Superior temporal gyrus (tissue), 1 donor: ENCODE results near the gene RALGDS.

Experiments
- DNase-seq: peaks from one replicate; pipeline ENCODE4 v3.0.0-alpha.2; 2016; ENCODE audit errors: extremely low spot score

Gene RALGDS

DNA sequence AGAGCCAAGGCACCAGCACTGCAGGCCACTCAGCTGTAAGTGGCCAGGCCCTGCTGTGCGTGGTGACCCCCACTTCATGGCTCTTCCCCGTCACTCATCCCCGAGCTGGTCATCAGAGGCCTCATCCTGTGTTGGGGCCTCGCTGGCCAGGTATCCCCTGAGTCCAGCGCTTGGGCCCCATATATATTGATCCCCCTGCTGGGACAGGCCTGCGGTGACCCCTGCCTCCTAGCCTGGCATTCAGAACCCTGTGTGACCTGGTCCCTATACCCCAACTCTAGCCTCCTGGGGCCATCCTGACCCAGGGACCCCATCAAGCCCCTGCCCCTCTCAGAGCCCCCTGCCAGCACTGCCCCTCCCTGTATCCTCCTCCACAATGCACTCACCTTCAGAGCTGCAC is 30.0 kb upstream of the RALGDS start:
- no peak for DNase-seq

GRCh38 chr9:133149130-133150015 is 28.3 kb upstream of the RALGDS start:
- DNase-seq = peak; percentile 88

GRCh38 chr9:133148199-133149129 is 27.4 kb upstream of the RALGDS start:
- peak; percentile 28 for DNase-seq

GRCh38 chr9:133147412-133148198 is 26.6 kb upstream of the RALGDS start:
- peak; percentile 89 for DNase-seq

DNA sequence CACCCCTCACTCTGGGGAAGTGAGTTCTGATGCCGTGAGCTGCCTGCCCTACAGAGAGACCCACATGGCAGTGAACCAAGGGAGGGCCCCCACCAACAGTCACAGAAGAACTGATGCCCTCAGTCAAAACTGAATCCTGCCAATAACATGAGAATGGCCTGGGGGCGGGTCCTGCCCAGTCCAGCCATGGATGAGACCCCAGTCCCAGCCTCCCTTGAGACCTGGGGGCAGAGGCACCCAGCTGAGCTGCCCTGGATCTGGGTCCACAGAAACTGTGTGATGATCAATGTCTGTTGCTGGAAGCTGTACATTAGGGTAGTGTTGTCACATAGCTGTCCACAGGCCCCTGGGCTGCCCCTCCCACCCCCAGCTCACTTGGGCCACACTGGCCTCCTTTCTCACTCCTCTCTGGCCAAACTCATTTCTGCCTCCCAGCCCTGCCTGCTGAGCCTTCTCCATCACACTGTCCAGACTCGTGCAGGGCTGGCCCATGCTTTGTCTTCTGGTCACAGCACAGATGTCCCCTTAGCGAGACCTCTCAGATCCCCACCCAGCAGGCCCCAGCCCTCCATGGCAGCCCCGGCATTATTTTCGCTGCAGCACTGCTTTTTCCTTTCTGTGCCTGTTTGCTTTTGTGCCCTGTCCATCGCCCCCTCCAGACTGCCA is 25.8 kb upstream of the RALGDS start:
- no peak for DNase-seq

- DNase-seq = peak; percentile 73
These were observed 24.1 kb upstream of the RALGDS start for GRCh38 chr9:133144904-133145851.

DNA sequence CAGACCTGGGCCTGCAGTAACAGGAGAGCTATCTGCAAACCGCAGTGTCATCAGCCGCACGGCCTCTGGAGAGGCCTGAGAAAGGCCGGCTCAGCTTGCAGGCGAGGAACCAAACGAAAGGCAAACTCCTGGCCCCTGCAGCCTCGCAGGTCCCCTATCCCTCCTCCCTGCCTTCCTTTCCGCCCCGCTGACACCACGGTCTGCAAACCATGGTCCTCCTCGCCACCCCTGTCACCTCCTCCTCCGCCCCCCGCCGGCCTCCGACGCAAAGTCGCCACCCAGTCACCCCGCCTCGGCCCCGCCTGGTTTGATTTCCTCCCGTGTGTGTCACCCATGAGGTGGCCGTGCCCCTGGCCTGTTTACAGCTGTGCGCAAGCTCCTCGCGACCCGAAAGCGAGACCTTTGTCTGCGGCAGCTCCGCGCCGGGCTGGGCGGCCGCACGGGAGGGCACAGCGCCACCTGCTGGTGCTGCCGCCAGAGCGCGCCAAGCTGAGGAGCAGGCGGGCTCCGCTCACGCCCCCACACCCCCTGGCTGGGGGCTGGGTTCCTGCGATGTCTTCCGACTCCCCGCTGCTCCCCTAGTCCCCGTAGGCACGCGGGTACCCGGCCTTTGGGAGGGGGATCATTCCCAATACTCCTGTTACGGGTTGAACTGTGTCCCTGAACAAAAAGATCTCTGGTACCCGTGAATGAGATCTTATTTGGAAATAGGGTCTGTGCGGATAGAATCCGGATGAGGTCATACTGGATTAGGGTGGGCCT is 23.3 kb upstream of the RALGDS start:
- DNase-seq = peak; percentile 76

- DNase-seq = no peak
These were observed 22.6 kb upstream of the RALGDS start for GRCh38 chr9:133143639-133144141.

DNA sequence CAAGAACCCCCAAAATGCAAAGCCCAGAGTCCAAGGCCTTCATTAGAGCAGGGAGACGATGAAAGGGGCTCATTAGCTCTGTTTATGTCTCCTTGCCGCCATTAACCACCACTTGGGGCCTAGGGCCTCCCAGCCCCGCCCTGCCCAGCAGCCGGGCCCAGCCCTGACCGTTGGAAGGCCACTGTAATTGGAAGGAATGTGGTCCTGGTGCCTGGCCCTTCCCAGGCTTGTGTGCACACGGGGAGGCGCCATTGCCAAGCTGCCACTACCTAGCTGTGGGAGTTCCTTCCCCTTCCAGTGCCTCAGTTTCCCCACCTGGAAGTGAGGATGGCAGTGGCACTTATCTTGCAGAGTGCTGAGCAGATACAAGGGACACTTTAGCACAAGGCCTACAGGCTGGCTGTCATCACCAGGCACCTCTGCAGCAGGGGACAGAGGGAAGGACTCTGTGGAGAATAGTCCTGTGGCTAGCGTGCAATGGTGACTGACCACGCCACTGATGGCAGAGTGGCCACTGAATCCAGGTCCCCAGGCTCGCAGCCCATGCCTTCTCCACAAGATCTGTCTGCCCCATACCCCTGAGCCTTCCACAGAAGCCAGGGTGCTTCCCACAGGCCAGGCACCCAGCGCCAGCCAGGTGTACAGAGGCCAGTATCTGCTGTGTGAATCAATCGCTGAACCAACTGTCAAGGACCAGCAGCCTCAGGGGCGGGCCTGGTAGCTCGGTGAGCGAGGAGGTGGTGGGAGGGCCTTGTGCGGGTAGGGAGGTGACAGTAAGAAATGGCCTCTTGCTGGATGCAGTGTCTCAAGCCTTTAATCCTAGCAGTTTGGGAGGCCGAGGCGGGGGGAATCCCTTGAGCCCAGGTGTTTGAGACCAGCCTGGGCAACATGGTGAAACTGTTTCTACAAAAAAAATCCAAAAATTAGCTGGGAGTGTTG is 21.9 kb upstream of the RALGDS start:
- no peak for DNase-seq

- DNase-seq = no peak
These were observed 21.0 kb upstream of the RALGDS start for GRCh38 chr9:133141833-133142595.

DNA sequence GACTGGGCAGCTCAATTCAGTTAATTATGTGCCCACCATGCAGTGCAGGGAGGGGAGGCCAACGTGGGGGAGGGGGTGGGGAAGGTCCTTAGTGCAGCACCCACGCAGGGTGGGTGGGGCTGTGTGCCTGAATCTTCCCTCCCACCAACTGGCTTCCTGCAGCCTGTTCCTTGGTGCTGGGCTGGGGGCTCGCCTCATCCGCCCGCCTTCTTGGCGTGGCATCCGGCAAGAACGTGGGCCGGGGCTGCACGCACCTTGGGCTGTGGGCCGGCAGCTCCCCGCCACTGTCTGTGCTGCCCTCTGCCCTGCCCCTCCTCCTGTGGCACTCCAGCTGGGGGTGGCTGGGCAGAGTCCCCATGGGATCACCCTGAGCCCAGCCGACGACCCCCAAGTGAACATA is 19.6 kb upstream of the RALGDS start:
- no peak for DNase-seq

GRCh38 chr9:133140174-133140505 is 19.1 kb upstream of the RALGDS start:
- no peak for DNase-seq

DNA sequence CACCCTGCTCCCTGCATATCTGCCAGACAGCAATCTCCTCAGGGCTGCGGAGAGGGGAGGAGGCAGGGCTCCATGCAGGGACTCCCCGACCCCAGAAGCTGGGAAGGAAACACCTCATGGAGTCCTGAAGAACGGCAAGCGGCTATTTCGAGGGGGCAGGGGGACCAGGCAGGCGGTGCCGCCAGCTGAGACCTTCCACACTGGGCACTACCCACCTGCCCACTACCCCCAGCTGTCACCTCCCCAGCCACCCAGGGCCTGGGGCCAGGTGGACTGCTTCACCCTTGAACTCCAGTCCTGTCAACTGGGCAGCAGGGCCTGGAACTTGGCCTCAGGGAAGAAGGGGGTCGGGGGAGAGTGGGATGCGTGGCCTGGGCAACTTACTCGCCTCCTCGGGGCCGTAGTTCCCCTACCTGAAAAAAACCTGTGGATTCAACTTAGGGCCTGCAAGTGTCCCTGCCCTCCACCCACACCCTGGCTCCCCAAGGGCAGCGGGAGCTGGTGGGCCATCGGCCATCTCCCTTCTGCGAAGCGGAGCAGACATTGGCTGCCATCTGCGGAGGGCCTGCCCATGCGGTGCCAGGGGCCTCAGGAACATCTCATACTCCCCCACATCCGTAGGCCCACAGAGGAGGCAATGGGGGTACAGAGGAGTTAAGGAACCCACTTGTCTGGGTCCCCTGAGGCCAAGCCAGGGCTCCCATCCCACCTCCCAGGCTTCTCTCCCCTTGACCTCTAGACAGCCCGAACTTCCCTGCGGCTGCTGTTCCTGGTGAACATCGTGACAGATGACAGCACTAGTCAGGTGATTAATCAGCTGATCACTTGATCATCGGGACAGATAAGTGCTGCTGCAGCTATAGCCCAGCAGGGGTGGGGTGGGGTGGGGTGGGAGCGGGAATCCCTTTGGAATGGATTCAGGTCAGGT is 18.5 kb upstream of the RALGDS start:
- peak; percentile 66 for DNase-seq

DNA sequence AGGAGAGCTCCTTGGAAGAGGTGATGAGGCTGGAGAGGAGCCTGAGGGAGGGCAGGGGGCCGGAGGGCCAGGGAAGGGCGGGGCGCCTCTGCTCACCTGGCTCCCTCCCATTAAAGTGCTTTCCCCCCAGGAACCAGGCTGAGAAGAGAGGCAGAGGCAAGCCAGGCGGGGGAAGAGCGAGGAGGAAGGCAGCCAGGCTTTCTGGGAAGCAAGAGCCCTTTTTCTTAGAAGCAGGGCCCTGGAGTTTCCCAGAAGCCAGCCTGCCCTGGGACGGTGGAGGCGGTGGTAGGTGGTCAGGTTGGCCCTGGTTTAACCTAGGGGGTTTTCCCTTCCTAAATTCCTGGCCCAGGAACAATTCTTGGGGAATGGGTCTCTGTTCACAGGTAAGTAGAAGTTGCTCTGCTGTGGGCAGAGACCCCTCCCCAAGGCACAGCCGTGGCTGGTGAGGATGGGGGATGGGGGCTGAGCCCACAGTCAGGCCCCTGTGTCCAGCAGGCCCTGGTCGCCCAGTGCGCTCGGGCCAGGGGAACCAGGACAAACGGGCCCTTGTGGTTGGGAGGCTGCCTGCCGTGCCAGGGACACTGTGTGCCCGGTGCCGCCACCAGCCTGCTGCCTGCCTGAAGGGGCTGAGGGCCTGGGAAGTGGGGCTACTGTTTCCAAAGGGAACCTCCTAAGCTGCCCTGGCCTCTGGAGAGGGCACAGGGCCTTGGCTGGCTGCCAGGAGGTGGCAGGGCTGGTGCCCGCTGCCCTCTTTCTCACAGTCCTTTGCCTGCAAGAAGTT is 16.6 kb upstream of the RALGDS start:
- DNase-seq = peak; percentile 87

GRCh38 chr9:133135146-133135745 is 14.2 kb upstream of the RALGDS start:
- DNase-seq = peak; percentile 44
